ENCODE data around the gene CD58.

GRCh38 chr1:116570358-116571214 lies at the start of gene CD58:
- TF ChIP-seq L3MBTL2 (conservative IDR thresholded peaks at IDR 0.05) (peak; percentile 87), FOXA1 (IDR thresholded peaks at IDR 0.05) (no peak), FOXM1 (IDR thresholded peaks at IDR 0.05; ENCODE audit: borderline replicate concordance) (0 out of 2 replicates have a peak, but pooled peaks have one; percentile 44), TARDBP (IDR thresholded peaks at IDR 0.05) (no peak), SP1 (IDR thresholded peaks at IDR 0.05) (no peak), HDGF (IDR thresholded peaks at IDR 0.05; ENCODE audit: borderline replicate concordance) (no peak), BHLHE40 (IDR thresholded peaks at IDR 0.05; ENCODE audit: borderline replicate concordance) (no peak)

Data from HEK293T (cell line).